ENCODE results near the gene LTN1. TPM values are rescaled to one million over a fixed set of nuclear protein-coding genes. Genes with fewer than 3 reads are reported as not detected.

Gene LTN1
- total and polyA plus RNA-seq, 2 of the 13 experiments (the other 11 are each of a cell fraction or from before 2014, with no cell fraction given), result 6.7 to 24.6 TPM

- TF ChIP-seq, protein P1, sequence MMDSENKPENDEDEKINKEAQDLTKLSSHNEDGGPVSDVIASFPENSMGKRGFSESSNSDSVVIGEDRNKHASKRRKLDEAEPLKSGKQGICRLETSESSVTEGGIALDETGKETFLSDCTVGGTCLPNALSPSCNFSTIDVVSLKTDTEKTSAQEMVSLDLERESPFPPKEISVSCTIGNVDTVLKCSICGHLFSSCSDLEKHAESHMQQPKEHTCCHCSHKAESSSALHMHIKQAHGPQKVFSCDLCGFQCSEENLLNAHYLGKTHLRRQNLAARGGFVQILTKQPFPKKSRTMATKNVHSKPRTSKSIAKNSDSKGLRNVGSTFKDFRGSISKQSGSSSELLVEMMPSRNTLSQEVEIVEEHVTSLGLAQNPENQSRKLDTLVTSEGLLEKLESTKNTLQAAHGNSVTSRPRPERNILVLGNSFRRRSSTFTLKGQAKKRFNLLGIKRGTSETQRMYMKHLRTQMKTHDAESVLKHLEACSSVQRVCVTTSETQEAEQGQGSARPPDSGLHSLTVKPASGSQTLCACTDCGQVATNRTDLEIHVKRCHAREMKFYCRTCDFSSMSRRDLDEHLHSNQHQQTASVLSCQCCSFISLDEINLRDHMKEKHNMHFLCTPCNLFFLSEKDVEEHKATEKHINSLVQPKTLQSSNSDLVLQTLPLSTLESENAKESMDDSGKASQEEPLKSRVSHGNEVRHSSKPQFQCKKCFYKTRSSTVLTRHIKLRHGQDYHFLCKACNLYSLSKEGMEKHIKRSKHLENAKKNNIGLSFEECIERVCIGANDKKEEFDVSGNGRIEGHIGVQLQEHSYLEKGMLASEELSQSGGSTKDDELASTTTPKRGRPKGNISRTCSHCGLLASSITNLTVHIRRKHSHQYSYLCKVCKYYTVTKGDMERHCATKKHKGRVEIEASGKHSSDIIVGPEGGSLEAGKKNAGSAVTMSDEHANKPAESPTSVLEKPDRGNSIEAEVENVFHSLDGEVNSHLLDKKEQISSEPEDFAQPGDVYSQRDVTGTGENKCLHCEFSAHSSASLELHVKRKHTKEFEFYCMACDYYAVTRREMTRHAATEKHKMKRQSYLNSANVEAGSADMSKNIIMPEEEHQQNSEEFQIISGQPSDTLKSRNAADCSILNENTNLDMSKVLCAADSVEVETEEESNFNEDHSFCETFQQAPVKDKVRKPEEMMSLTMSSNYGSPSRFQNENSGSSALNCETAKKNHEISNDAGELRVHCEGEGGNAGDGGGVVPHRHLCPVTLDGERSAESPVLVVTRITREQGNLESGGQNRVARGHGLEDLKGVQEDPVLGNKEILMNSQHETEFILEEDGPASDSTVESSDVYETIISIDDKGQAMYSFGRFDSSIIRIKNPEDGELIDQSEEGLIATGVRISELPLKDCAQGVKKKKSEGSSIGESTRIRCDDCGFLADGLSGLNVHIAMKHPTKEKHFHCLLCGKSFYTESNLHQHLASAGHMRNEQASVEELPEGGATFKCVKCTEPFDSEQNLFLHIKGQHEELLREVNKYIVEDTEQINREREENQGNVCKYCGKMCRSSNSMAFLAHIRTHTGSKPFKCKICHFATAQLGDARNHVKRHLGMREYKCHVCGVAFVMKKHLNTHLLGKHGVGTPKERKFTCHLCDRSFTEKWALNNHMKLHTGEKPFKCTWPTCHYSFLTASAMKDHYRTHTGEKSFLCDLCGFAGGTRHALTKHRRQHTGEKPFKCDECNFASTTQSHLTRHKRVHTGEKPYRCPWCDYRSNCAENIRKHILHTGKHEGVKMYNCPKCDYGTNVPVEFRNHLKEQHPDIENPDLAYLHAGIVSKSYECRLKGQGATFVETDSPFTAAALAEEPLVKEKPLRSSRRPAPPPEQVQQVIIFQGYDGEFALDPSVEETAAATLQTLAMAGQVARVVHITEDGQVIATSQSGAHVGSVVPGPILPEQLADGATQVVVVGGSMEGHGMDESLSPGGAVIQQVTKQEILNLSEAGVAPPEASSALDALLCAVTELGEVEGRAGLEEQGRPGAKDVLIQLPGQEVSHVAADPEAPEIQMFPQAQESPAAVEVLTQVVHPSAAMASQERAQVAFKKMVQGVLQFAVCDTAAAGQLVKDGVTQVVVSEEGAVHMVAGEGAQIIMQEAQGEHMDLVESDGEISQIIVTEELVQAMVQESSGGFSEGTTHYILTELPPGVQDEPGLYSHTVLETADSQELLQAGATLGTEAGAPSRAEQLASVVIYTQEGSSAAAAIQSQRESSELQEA (CRISPR knock-in tag; IDR thresholded peaks at IDR 0.05; ENCODE audit: not compliant biosample characterization), result no peak
- TF ChIP-seq FOXA3 (CRISPR knock-in tag; IDR thresholded peaks at IDR 0.05) (peak; percentile 44; the same call in 1 of the 2 replicates), SKI (IDR thresholded peaks at IDR 0.05; ENCODE audit: partially characterized antibody) (peak; percentile 27), PPARG (CRISPR knock-in tag; conservative IDR thresholded peaks at IDR 0.05) (no peak), TFAP4 (IDR thresholded peaks at IDR 0.05; ENCODE audit: borderline replicate concordance, low read depth) (peak; percentile 45; the same call in 1 of the 2 replicates), NCOA2 (CRISPR knock-in tag; IDR thresholded peaks at IDR 0.05) (0 out of 2 replicates have a peak, but pooled peaks have one; percentile 15), RFXAP (CRISPR knock-in tag; IDR thresholded peaks at IDR 0.05; ENCODE audit: borderline replicate concordance) (no peak), SMYD3 (CRISPR knock-in tag; IDR thresholded peaks at IDR 0.05) (no peak), ZNF136 (CRISPR knock-in tag; IDR thresholded peaks at IDR 0.05; ENCODE audit: low read depth) (no peak), U2AF2 (IDR thresholded peaks at IDR 0.05; ENCODE audit: low read depth, low read length) (no peak), ESRRA (CRISPR knock-in tag; IDR thresholded peaks at IDR 0.05; ENCODE audit: low read depth) (no peak), THRA (CRISPR knock-in tag; IDR thresholded peaks at IDR 0.05; ENCODE audit: borderline replicate concordance) (peak; percentile 73; the same call in 1 of the 2 replicates), ZFP36 (IDR thresholded peaks at IDR 0.05; ENCODE audit: borderline replicate concordance, low read depth, low read length, partially characterized antibody) (no peak), ATF4 (CRISPR knock-in tag; IDR thresholded peaks at IDR 0.05) (peak in 1 of 2 experiments; percentile 86; a peak in 2 of 4 replicates), CBX1 (IDR thresholded peaks at IDR 0.05; ENCODE audit: low read depth) (no peak), SOX6 (IDR thresholded peaks at IDR 0.05) (no peak), SOX6 (CRISPR knock-in tag; IDR thresholded peaks at IDR 0.05) (peak; percentile 58; the same call in 1 of the 2 replicates)
- TF ChIP-seq, protein P2, sequence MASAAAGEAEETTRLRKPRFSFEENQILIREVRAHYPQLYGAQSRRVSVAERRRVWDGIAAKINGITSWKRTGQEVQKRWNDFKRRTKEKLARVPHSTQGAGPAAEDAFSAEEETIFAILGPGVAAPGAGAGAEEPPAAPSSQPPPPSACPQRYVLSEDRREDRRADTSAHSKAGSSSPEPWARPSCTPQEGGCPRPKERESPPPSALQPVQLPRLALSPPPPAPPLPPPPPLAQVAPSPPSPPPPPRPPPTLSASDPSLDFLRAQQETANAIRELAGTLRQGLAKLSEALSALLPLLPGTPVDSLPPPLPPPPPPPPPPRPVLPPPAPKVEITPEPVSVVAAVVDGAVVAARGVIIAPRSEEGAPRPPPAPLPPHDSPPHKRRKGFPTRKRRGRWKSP (CRISPR knock-in tag; IDR thresholded peaks at IDR 0.05), result no peak
Observed at GRCh38 chr21:28923439-28923975, 69.2 kb downstream of the LTN1 start (continued).

Data from HepG2 (cell line).